Muscle layer of duodenum (tissue), 2 donors: ENCODE measurements around the gene CEACAM21.
A peak's percentile ranks its signal among the peaks of the same experiment; 100 is the strongest.

Experiments
- H3K27ac ChIP-seq: one replicate; pipeline ENCODE4 v1.7.0; 2013; ENCODE audit warnings: mild to moderate bottlenecking, low read length
- H3K27me3 ChIP-seq: one replicate; pipeline ENCODE4 v1.7.0; 2013; ENCODE audit warnings: low read depth, mild to moderate bottlenecking, control low read depth, low read length
- H3K36me3 ChIP-seq, 2 donors: one replicate each; pipeline ENCODE4 v1.7.0; 2013; ENCODE audit warnings: low read length in 2 of 2, control low read depth in 1 of 2, mild to moderate bottlenecking in 1 of 2; ENCODE audit not compliant: insufficient read depth in 2 of 2, control insufficient read depth in 1 of 2
- H3K4me1 ChIP-seq, 2 donors: one replicate each; pipeline ENCODE4 v1.7.0; 2013; ENCODE audit warnings: low read length in 2 of 2, mild to moderate bottlenecking in 2 of 2, control low read depth in 1 of 2, moderate library complexity in 1 of 2; ENCODE audit not compliant: insufficient read depth in 2 of 2, control insufficient read depth in 1 of 2
- H3K4me3 ChIP-seq, 2 donors: one replicate each; pipeline ENCODE4 v1.7.0; 2013; ENCODE audit warnings: low read length in 2 of 2, low read depth in 1 of 2, mild to moderate bottlenecking in 1 of 2
- H3K9me3 ChIP-seq, 2 donors: one replicate each; pipeline ENCODE4 v1.7.0; 2013; ENCODE audit warnings: low read length in 2 of 2, control low read depth in 1 of 2, mild to moderate bottlenecking in 1 of 2; ENCODE audit not compliant: control insufficient read depth in 1 of 2
- donor health status: healthy.

The CEACAM21 gene

GRCh38 chr19:41623360-41623759 is 47.4 kb downstream of the CEACAM21 start:
- no peaks in the 10 kb centered on the region for H3K27me3 ChIP-seq
- no peaks in the 10 kb centered on the region for H3K4me1 ChIP-seq
- H3K36me3 ChIP-seq = no peaks in the 10 kb centered on the region
- no peaks in the 10 kb centered on the region for H3K9me3 ChIP-seq
- H3K27ac ChIP-seq = no peak overlapping the region
- H3K4me3 ChIP-seq = no peak overlapping the region

GRCh38 chr19:41624515-41624914 is 48.5 kb downstream of the CEACAM21 start:
- no peak overlapping the region for H3K27ac ChIP-seq
- no peaks in the 10 kb centered on the region for H3K9me3 ChIP-seq
- H3K4me3 ChIP-seq = no peak overlapping the region
- H3K27me3 ChIP-seq = no peaks in the 10 kb centered on the region
- H3K4me1 ChIP-seq = no peaks in the 10 kb centered on the region
- no peaks in the 10 kb centered on the region for H3K36me3 ChIP-seq

- Histone ChIP-seq H3K9me3 (peaks cover 0 to under 1% of the 10 kb centered on the region in 2 donors), H3K4me1 (no peaks in the 10 kb centered on the region), H3K27ac (no peak overlapping the region), H3K4me3 (no peak overlapping the region), H3K27me3 (no peaks in the 10 kb centered on the region), H3K36me3 (no peaks in the 10 kb centered on the region)
Observed at GRCh38 chr19:41624937-41625336, 49.0 kb downstream of the CEACAM21 start.

GRCh38 chr19:41626278-41626677 is 50.3 kb downstream of the CEACAM21 start:
- Histone ChIP-seq H3K4me1 (no peaks in the 10 kb centered on the region), H3K4me3 (peak overlapping the region in 1 of 2 donors; percentile 25), H3K27ac (no peak overlapping the region), H3K27me3 (no peaks in the 10 kb centered on the region), H3K9me3 (peaks cover under 1 to 8% of the 10 kb centered on the region in 2 donors), H3K36me3 (no peaks in the 10 kb centered on the region)

- H3K27ac ChIP-seq = no peak within 1 kb of the TSS
- H3K27me3 ChIP-seq = no peaks in the 10 kb centered on the region
- peak within 1 kb of the TSS in 1 of 2 donors; percentile 25 for H3K4me3 ChIP-seq
- peaks cover 3 to 13% of the 10 kb centered on the region in 2 donors for H3K9me3 ChIP-seq
- no peaks in the 10 kb centered on the region for H3K4me1 ChIP-seq
- no peaks in the 10 kb centered on the region for H3K36me3 ChIP-seq
Observed at GRCh38 chr19:41626877-41627276, 50.9 kb downstream of the CEACAM21 start, which contains the start of gene CEACAM4. CEACAM4 (minus strand) TSS chr19:41627074; CDS start chr19:41626963, 111 bp downstream.

GRCh38 chr19:41627966-41628675 is 52.2 kb downstream of the CEACAM21 start:
- Histone ChIP-seq H3K36me3 (no peaks in the 10 kb centered on the region), H3K27ac (no peak overlapping the region), H3K4me1 (no peaks in the 10 kb centered on the region), H3K27me3 (no peaks in the 10 kb centered on the region), H3K4me3 (no peak overlapping the region), H3K9me3 (peaks cover 3 to 13% of the 10 kb centered on the region in 2 donors)
